ENCODE measurements around the gene PPP1R7. TPM values are rescaled to one million over a fixed set of nuclear protein-coding genes. Genes with fewer than 3 reads are reported as not detected.
A peak's percentile ranks its signal among the peaks of the same experiment; 100 is the strongest.

The PPP1R7 gene
- total RNA-seq, 1 experiment from 2014 or later = 65.4 TPM

- CTCF ChIA-PET = interaction anchor here (0.6 to 2.4 kb wide), 6 partner anchors 48 to 243 kb away, joined by 3 to 6 read pairs (median 4); partner anchors contain the start of gene MTERF4
- TF ChIP-seq, protein P1, sequence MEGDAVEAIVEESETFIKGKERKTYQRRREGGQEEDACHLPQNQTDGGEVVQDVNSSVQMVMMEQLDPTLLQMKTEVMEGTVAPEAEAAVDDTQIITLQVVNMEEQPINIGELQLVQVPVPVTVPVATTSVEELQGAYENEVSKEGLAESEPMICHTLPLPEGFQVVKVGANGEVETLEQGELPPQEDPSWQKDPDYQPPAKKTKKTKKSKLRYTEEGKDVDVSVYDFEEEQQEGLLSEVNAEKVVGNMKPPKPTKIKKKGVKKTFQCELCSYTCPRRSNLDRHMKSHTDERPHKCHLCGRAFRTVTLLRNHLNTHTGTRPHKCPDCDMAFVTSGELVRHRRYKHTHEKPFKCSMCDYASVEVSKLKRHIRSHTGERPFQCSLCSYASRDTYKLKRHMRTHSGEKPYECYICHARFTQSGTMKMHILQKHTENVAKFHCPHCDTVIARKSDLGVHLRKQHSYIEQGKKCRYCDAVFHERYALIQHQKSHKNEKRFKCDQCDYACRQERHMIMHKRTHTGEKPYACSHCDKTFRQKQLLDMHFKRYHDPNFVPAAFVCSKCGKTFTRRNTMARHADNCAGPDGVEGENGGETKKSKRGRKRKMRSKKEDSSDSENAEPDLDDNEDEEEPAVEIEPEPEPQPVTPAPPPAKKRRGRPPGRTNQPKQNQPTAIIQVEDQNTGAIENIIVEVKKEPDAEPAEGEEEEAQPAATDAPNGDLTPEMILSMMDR (IDR thresholded peaks at IDR 0.05; ENCODE audit: unreplicated experiment) = no peak
- Mint-ChIP-seq H3K27ac (ENCODE audit: unreplicated experiment) (peak within 1 kb of the TSS; percentile 62), H3K4me1 (ENCODE audit: low read depth, unreplicated experiment) (peaks cover 27% of the 10 kb centered on the region), H3K36me3 (ENCODE audit: insufficient read depth, unreplicated experiment) (peaks cover 35% of the 10 kb centered on the region), H3K27me3 (ENCODE audit: unreplicated experiment) (no peaks in the 10 kb centered on the region), H3K4me3 (ENCODE audit: low read depth, unreplicated experiment) (peak within 1 kb of the TSS; percentile 86), H3K9me3 (ENCODE audit: low read depth, unreplicated experiment) (no peaks in the 10 kb centered on the region)
- peak; percentile 96 for DNase-seq
- no TSS peak for BruUV-seq (replicated peaks)
- intact Hi-C loops (cut with micrococcal nuclease; ENCODE audit: unreplicated experiment) = loop anchor here (5.0 kb wide), 1 partner anchor 47 kb away; the partner anchor contains the start of gene MTERF4
Observed at GRCh38 chr2:241148891-241149674, 1.2 kb upstream of the PPP1R7 start, which contains the start of gene PASK. TSS of gene PASK (minus strand) at chr2:241149472. CDS start at chr2:241143032, 6,440 bp downstream.

DNA sequence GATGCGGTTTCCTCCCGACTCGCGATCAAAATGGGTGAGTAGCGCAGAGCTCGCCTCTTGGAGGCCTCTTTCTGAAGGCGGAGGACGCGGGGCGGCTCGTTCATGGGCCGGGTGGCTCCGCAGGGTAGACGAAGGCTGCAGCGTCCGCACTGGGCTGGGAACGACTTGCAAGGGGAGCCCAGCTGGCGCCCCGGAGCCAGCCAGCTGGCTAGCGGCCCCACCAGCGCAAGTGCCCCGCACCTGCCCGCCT is 667 bp upstream of the PPP1R7 start:
- Mint-ChIP-seq H3K27me3 (ENCODE audit: unreplicated experiment) (no peaks in the 10 kb centered on the region), H3K9me3 (ENCODE audit: low read depth, unreplicated experiment) (no peaks in the 10 kb centered on the region), H3K27ac (ENCODE audit: unreplicated experiment) (peak overlapping the region; percentile 62), H3K36me3 (ENCODE audit: insufficient read depth, unreplicated experiment) (peaks cover 35% of the 10 kb centered on the region), H3K4me1 (ENCODE audit: low read depth, unreplicated experiment) (peaks cover 27% of the 10 kb centered on the region), H3K4me3 (ENCODE audit: low read depth, unreplicated experiment) (peak overlapping the region; percentile 86)
- BruUV-seq (replicated peaks) = no TSS peak
- DNase-seq = no peak
- CTCF ChIA-PET = interaction anchor here (0.6 to 2.4 kb wide), 6 partner anchors 48 to 242 kb away, joined by 3 to 6 read pairs (median 4); partner anchors contain the start of gene MTERF4
- TF ChIP-seq, protein P1 (IDR thresholded peaks at IDR 0.05; ENCODE audit: unreplicated experiment) = no peak
- intact Hi-C loops (cut with micrococcal nuclease; ENCODE audit: unreplicated experiment) = loop anchor here (5.0 kb wide), 1 partner anchor 47 kb away; the partner anchor contains the start of gene MTERF4

DNA sequence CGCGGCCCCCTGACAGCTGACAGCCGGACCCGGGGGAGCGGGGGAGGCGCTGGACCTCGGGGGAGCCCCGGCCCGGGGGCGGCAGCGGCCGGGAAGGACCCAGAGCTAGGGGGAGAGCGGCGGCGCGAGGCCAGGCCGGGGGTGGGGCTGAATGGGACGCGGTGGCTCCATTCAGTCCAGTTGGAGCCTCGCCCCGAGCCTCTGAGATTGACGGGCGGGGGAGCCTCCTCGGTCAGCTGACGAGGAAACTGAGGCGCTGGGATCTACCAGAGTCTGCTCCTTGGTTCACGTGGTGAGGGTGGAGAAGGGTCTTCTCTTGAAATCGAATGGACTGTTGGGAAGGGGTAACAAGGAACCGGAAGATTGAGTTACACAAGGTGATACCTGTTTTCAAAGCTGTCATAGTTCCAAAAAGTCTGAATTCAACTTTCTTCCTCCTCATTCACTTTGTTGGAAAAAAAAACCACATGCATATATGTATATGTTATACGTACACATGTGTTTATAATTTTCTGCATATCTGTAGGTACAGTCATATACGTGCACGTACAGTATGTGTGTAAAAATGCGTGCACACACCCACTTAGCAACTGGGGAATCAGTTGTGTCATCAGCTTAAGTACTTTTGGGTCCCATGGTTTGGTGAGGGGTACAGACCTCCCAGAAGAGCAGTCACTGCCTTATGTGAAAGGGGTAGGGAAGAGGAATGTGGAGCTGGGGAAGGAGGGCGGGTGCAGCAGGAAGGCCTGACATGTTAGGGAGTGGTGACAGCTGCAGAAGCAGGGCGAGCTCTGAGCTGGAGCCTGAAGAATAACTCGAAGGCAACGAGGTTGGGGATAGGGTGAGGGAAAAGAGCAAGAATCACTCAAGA is 628 bp downstream of the PPP1R7 start:
- peak overlapping the region; percentile 86 for H3K4me3 Mint-ChIP-seq (ENCODE audit: low read depth, unreplicated experiment)
- intact Hi-C loops (cut with micrococcal nuclease; ENCODE audit: unreplicated experiment) = no loop called here
- peaks cover 35% of the 10 kb centered on the region for H3K36me3 Mint-ChIP-seq (ENCODE audit: insufficient read depth, unreplicated experiment)
- CTCF ChIA-PET = interaction anchor here (1.3 to 2.4 kb wide), 2 partner anchors 72 to 241 kb away, joined by 4 to 6 read pairs; no protein-coding TSS in a partner anchor
- no peaks in the 10 kb centered on the region for H3K27me3 Mint-ChIP-seq (ENCODE audit: unreplicated experiment)
- BruUV-seq (replicated peaks) = no TSS peak
- DNase-seq = no peak
- no peaks in the 10 kb centered on the region for H3K9me3 Mint-ChIP-seq (ENCODE audit: low read depth, unreplicated experiment)
- peak overlapping the region; percentile 62 for H3K27ac Mint-ChIP-seq (ENCODE audit: unreplicated experiment)
- TF ChIP-seq, protein P1 (IDR thresholded peaks at IDR 0.05; ENCODE audit: unreplicated experiment) = no peak
- H3K4me1 Mint-ChIP-seq (ENCODE audit: low read depth, unreplicated experiment) = peaks cover 27% of the 10 kb centered on the region

DNA sequence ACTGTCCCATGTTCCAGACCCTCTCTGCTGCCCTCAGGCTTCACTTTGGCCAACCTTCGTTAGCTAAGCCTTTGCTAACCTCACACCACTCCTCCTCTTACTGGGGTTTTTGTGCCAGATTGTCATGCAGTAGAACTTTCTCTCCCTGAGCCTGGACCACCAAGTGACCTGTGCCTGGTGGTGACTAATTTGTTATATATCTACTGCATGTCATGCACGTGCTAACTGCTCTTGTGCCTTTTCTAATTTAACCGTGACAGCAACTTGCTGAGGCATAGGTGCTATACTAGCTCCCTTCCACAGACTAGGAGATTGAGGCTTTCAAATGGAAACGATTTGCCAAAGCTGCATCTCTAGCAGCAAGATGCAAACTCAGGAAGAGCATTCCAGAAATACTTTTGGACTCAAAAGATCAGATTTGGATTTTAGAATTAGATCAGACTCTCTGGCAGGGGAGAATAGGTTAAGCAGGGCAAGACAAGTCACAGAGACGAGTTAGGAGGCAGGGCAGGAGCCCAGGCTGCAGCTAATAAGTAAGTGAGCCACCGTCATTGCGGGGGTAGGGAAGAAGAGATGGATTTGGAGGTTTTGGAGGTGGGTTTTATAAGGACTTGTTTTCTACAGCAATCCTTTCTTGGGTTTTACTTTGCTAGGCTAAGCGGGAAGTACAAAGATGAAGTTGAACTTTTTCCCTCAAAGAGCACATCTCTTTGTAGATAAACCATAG is 1.8 kb downstream of the PPP1R7 start:
- H3K27ac Mint-ChIP-seq (ENCODE audit: unreplicated experiment) = no peak overlapping the region
- TF ChIP-seq, protein P1 (IDR thresholded peaks at IDR 0.05; ENCODE audit: unreplicated experiment) = no peak
- CTCF ChIA-PET = no interaction called here
- H3K4me1 Mint-ChIP-seq (ENCODE audit: low read depth, unreplicated experiment) = peaks cover 27% of the 10 kb centered on the region
- intact Hi-C loops (cut with micrococcal nuclease; ENCODE audit: unreplicated experiment) = no loop called here
- DNase-seq = no peak
- peak overlapping the region; percentile 86 for H3K4me3 Mint-ChIP-seq (ENCODE audit: low read depth, unreplicated experiment)
- peaks cover 41% of the 10 kb centered on the region for H3K36me3 Mint-ChIP-seq (ENCODE audit: insufficient read depth, unreplicated experiment)
- no peaks in the 10 kb centered on the region for H3K9me3 Mint-ChIP-seq (ENCODE audit: low read depth, unreplicated experiment)
- no TSS peak for BruUV-seq (replicated peaks)
- H3K27me3 Mint-ChIP-seq (ENCODE audit: unreplicated experiment) = no peaks in the 10 kb centered on the region
